GM19328 (cell line): ENCODE results near the gene PRDM5.
"Not testable (repeated sequence)": the region's sequence is repeated elsewhere in the genome, so short reads cannot be mapped to it uniquely, and the experiment has no call there.

ENCODE experiments used
- ATAC-seq: cut with Tn5 transposase; IDR thresholded peaks from one replicate; pipeline ENCODE4 v1.9.1; 2021; ENCODE audit warnings: mild to moderate bottlenecking, moderate library complexity; ENCODE audit not compliant: unreplicated experiment

PRDM5 gene

DNA sequence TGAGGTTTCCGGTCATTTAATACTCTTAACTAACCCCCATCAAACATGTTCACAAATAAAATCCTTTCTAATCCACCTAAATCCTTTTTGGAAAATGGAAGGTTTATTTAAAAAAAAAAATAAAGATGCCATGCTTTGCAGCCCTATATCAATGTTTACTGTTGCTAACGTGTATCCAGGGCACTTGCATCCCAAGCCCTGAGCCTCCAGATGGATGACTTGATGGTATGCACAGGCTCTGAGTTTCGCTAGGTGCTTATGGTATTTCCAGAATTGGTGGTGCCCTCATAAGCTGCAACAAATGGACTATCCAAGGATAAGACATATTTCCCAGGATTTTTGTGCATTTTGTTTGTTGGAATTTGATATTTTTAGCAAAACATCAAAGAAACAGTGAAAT, 257.7 kb downstream of the PRDM5 start:
- ATAC-seq, result no peak

DNA sequence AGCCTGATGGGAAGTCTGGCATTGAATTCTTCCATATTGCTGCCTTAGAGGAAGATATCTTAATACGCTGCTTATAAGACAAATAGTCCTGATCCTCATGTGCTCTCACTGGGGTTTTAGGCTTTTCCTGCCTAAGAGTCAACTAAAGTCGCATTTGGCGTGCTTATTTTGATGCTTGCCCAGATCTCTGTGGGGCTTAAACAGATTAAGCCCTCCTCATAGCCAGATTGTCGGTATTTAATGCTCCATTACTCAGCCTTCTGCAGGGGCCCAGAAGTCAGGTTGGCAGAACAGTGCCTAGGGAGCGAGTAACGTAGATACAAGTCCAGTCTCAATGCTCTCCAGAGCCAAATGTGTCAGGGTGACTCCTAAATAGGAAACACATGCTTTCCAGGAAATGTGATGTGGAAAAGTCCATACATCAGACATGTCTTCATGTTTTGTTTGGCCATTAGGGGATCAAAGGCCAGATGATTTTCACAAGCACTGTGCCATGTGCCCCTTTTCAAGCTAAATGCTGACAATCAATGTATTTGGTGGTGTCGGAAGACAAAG, 262.8 kb downstream of the PRDM5 start:
- no peak for ATAC-seq

DNA sequence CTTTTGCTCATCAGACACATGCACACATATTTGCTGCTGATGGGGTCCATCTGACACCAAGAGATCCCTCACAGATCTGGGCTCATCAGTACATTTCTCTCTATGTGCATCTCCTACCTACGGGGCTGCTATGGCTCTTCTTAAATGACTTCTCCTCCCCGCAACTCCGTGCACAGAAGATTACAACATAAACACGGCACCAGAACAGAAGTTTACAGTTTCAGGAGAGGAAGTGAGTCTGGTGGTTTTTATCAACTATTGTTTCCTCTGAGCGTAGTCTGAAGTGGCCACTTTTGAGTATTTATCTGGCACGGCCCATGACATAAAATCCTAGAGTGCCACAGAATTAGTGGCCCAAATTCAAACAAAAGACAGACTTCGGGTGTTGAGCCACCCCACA, 263.8 kb downstream of the PRDM5 start:
- ATAC-seq, result no peak

DNA sequence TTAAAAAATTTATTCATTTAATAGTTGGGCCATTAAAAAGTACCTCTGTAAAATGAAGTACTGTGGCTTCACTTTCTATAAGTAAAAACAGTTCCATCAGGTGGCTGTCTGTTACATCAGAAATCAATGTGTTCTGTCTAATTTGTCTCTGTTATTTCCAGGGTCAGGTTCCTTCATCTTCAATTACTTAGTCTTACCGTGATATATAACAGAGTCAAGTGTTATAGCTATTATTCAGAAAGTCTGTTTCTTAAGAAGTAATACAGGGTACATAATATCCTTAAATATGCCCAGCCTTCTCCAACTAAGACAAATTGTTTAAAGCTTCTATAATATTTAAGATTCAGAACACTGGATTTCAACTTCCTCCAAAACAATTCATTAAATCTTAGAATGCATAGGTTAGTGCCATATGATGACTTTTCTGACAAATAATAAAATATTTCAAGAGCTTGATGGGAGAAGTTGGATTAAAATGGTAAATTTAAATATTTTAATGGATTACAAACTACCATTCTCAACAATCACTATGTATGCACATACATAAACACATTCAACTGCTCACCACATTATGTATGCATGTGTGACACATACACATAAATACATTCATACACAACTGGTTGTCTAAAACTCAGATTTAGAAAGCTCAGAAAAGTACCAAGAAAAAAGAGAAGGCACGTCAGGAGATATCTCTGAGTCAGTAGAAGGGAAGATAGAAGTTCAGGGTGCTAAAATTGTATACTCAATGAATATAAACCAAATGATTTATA, 268.5 kb downstream of the PRDM5 start:
- no peak for ATAC-seq

DNA sequence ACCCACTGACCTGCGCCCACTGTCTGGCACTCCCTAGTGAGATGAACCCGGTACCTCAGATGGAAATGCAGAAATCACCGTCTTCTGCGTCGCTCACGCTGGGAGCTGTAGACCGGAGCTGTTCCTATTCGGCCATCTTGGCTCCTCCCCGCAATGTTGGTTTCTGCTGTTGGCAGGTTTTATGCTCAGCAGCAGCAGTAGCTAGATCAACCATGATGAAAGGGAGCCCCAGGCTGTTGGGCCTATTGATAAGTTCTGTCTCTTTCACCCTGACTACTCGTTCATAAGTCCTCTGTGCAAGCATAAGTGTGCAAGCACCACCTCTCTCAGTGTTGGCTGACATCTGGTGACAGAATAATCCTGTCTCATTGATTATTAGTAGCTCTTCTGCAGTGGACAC, 274.2 kb downstream of the PRDM5 start:
- not testable (repeated sequence) for ATAC-seq
